Measurements from ENCODE around the gene LDAF1.
"Not testable (repeated sequence)": the region's sequence is repeated elsewhere in the genome, so short reads cannot be mapped to it uniquely, and the experiment has no call there.

GRCh38 chr16:21153124-21153729 is 5.2 kb upstream of the LDAF1 start:
- TF ChIP-seq POLR2A, POLR2AphosphoS5, TAF1, SPI1 (IDR thresholded peaks at IDR 0.05; ENCODE audit: low read depth, low read length): not testable (repeated sequence)

All from GM12891 (cell line).